Erythroblast (primary cell): ENCODE measurements around the gene CRYBG2.

ENCODE experiments used
- GATA1 ChIP-seq: IDR thresholded peaks from 2 replicates; pipeline ENCODE4 v1.6.1; 2011; ENCODE audit warnings: low read depth, mild to moderate bottlenecking, control low read depth, low read length, moderate library complexity
- POLR2A ChIP-seq: IDR thresholded peaks from 2 replicates; pipeline ENCODE4 v1.6.1; 2011; ENCODE audit warnings: mild to moderate bottlenecking, low read length

DNA sequence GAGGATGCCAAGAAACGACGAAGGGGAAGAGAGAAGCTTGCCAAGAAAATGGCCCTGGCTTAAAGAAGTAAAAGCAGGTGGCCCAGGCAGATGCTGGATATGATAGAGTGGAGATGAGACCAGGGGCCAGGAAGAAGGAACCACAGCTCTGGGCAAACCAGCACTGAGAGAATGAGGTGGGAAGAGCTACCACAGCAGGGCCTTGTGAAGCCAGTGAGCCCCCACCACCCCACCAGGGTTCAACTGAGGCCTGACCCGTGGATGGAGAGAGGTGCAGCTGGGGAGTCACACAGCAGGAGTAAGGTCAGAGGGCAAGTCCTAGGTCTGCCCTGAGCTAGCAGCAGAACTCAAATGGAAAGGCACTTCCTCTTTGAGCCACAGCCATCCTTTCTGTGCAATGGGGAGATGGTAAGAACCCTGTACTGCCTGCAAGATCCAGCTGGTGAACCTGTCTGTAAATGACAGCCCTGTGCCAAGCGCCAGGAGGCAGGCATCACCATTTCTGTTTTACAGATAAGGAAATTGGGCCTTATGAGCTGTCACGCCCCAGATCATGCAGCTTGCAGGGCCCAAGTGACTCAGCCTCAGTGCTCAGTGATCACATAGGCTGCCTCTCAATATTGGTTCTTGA, 65.5 kb downstream of the CRYBG2 start:
- TF ChIP-seq POLR2A: peak; percentile 61
- no peak for TF ChIP-seq GATA1
